Measurements from ENCODE around the gene KCNH3.

DNA sequence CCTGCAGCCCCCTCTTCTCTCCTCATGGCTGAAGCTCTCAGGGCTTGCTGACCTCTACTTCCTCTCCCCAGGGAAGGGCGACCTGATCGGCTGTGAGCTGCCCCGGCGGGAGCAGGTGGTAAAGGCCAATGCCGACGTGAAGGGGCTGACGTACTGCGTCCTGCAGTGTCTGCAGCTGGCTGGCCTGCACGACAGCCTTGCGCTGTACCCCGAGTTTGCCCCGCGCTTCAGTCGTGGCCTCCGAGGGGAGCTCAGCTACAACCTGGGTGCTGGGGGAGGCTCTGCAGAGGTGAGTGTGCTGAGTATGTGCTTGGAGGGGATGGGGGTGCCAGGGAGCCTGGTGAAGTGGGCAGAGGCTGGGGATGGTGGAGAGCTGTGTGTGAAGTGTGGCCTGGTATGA is 15.4 kb downstream of the KCNH3 start:
- TF ChIP-seq POLR2A (IDR thresholded peaks at IDR 0.05; ENCODE audit: low read depth, low read length) (no peak), GATA2 (IDR thresholded peaks at IDR 0.05; ENCODE audit: insufficient read depth, insufficient read length, low read depth, low read length) (no peak), EZH2 (IDR thresholded peaks at IDR 0.05; ENCODE audit: borderline replicate concordance, low read depth, low read length, severe bottlenecking) (no peak), POLR2AphosphoS5 (IDR thresholded peaks at IDR 0.05; ENCODE audit: insufficient read depth, low read depth, low read length) (no peak), MYC (IDR thresholded peaks at IDR 0.05; ENCODE audit: low read depth, low read length) (no peak), JUN (IDR thresholded peaks at IDR 0.05; ENCODE audit: borderline replicate concordance, insufficient read depth, insufficient read length, low read depth) (no peak)
- TF ChIP-seq, protein P1, sequence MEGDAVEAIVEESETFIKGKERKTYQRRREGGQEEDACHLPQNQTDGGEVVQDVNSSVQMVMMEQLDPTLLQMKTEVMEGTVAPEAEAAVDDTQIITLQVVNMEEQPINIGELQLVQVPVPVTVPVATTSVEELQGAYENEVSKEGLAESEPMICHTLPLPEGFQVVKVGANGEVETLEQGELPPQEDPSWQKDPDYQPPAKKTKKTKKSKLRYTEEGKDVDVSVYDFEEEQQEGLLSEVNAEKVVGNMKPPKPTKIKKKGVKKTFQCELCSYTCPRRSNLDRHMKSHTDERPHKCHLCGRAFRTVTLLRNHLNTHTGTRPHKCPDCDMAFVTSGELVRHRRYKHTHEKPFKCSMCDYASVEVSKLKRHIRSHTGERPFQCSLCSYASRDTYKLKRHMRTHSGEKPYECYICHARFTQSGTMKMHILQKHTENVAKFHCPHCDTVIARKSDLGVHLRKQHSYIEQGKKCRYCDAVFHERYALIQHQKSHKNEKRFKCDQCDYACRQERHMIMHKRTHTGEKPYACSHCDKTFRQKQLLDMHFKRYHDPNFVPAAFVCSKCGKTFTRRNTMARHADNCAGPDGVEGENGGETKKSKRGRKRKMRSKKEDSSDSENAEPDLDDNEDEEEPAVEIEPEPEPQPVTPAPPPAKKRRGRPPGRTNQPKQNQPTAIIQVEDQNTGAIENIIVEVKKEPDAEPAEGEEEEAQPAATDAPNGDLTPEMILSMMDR (IDR thresholded peaks at IDR 0.05; ENCODE audit: extremely low read depth in 1 of 2, insufficient read depth in 1 of 2, low read depth in 1 of 2, low read length in 2 of 2): no peak
- TF ChIP-seq, protein P2, sequence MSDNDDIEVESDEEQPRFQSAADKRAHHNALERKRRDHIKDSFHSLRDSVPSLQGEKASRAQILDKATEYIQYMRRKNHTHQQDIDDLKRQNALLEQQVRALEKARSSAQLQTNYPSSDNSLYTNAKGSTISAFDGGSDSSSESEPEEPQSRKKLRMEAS (IDR thresholded peaks at IDR 0.05; ENCODE audit: insufficient read depth, insufficient read length): no peak

All from endothelial cell of umbilical vein (primary cell).